NB4 (cell line): ENCODE measurements around the gene ARHGAP26.
A peak's percentile ranks its signal among the peaks of the same experiment; 100 is the strongest.

Experiments used
- DNase-seq: peaks from one replicate; pipeline ENCODE4 v3.0.0; 2010; ENCODE audit warnings: low read depth
- H3K4me3 ChIP-seq: one replicate; pipeline ENCODE4 v1.5.1; 2011; ENCODE audit warnings: mild to moderate bottlenecking, low read depth, low read length, moderate library complexity
- CTCF ChIP-seq: IDR thresholded peaks from one replicate; pipeline ENCODE4 v1.5.1; 2012; ENCODE audit warnings: low read depth, low read length
- MYC ChIP-seq: IDR thresholded peaks from 2 replicates; pipeline ENCODE4 v1.6.1; 2011; ENCODE audit warnings: low read depth, low read length
- POLR2A ChIP-seq: IDR thresholded peaks from 2 replicates; pipeline ENCODE4 v1.6.1; 2011; ENCODE audit warnings: mild to moderate bottlenecking; ENCODE audit not compliant: insufficient read length; ENCODE audit errors: extremely low read depth
- TF ChIP-seq, protein P1 (sequence below): IDR thresholded peaks from 2 replicates; pipeline ENCODE4 v1.6.1; 2011; ENCODE audit warnings: low read depth, low read length

ARHGAP26 gene

GRCh38 chr5:143065185-143065965 lies 295.2 kb downstream of the ARHGAP26 start:
- DNase-seq = peak; percentile 22
- H3K4me3 ChIP-seq = no peak overlapping the region
- no peak for TF ChIP-seq MYC
- no peak for TF ChIP-seq CTCF
- TF ChIP-seq, protein P1, sequence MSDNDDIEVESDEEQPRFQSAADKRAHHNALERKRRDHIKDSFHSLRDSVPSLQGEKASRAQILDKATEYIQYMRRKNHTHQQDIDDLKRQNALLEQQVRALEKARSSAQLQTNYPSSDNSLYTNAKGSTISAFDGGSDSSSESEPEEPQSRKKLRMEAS = no peak
- no peak for TF ChIP-seq POLR2A

- H3K4me3 ChIP-seq = no peak overlapping the region
- no peak for DNase-seq
- TF ChIP-seq, protein P1 = no peak
- TF ChIP-seq POLR2A (no peak), MYC (no peak), CTCF (no peak)
Measured at GRCh38 chr5:143065996-143066522, 295.9 kb downstream of the ARHGAP26 start.

DNA sequence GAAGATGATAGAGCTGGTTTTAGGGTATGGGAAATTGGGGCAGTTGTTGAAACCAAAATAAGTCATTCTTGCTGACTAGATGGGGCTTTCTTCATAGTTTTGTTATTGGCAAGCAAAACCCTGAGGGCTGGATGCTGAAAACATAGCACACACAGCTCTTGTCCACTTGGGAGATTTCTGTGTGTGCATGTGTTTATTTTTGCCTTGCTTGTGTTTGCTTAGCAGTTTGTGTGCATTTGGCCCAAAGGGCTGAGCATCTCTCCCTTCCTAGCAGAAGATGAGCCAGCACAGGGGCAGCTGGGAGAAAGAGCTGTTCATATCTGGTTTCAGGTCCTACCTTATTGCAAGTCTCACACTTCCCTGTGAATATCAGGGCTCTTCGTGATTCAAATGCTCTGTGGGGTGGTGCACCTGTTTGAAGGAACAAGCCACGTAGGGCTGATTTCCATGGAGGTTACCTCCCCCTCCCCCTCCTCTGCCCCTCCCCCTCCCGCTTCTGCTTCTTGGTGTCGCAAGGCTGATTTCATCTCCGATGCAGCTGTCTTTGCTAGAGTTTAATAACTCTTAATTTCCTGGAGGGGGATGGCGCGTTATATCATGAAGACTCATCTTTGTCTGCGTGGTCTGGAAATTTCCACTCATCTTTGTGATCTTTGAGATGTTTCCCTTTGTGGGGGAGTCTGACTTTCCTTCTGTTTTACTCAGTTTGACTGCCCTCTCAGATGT lies 296.5 kb downstream of the ARHGAP26 start:
- TF ChIP-seq, protein P1 = no peak
- no peak for TF ChIP-seq POLR2A
- no peak for TF ChIP-seq CTCF
- no peak for TF ChIP-seq MYC

DNA sequence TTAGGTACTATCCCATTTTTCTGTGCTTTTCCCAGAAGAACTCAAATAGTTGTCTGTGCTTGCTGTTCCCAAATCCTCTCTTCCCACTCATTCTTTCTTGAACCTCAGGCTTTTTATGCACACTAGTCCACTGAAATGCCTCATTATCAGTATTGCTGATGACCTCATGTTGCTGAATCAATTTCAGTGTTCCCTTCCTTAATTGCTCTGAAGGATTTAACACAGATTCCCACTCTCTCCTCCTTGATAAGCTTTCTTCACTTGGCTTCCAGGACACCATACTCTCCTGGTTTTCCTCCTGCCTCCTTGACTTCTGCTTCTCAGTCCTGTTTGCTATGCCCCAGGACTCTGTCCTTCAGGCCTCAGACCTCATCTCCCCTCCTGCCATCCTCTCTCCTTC lies 298.5 kb downstream of the ARHGAP26 start:
- no peak overlapping the region for H3K4me3 ChIP-seq
- TF ChIP-seq, protein P1 = no peak
- no peak for TF ChIP-seq POLR2A
- no peak for TF ChIP-seq MYC
- TF ChIP-seq CTCF = no peak
- no peak for DNase-seq

More for the DNA sequence above, 296.5 kb downstream of the ARHGAP26 start:
- no peak overlapping the region for H3K4me3 ChIP-seq
- peak; percentile 51 for DNase-seq

GRCh38 chr5:143071927-143072326 lies 301.8 kb downstream of the ARHGAP26 start:
- TF ChIP-seq CTCF = no peak
- TF ChIP-seq, protein P1 = no peak
- no peak for TF ChIP-seq POLR2A
- TF ChIP-seq MYC = no peak

More at GRCh38 chr5:143071927-143072326, 301.8 kb downstream of the ARHGAP26 start:
- no peak for DNase-seq
- no peak overlapping the region for H3K4me3 ChIP-seq
